ENCODE measurements around the gene PXN. TPM values are rescaled to one million over a fixed set of nuclear protein-coding genes. Genes with fewer than 3 reads are reported as not detected.

Gene PXN
- polyA plus RNA-seq, 1 donor from 2014 or later = 5.9 TPM

DNA sequence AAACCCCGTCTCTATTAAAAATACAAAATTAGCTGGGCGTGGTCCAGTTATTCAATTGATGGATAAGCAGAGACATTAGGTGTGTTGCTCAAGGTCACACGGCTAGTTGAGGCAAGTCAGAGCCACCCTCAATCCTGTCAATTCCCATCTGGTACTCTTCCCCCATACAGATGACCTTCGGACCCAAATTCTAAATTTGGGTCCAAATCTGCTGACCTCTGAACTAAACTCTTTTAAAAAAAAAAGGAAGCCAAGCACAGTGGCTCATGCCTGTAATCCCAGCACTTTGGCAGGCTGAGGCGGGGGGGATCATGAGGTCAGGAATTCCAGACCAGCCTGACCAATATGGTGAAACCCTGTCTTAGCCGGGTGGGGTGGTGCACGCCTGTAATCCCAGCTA lies 94.9 kb downstream of the PXN start:
- Histone ChIP-seq H3K27me3 (ENCODE audit: insufficient read depth, low read depth, low read length) (no peaks in the 10 kb centered on the region), H3K4me2 (ENCODE audit: low read length) (no peak overlapping the region), H3K36me3 (ENCODE audit: insufficient read depth, low read length) (no peaks in the 10 kb centered on the region), H3K4me3 (ENCODE audit: low read length) (no peak overlapping the region), H3K79me2 (replicated peaks; ENCODE audit: insufficient read depth, low read length) (no peaks in the 10 kb centered on the region), H3F3A (ENCODE audit: insufficient read depth, low read length, poor library complexity, severe bottlenecking) (no peaks in the 10 kb centered on the region), H2AFZ (ENCODE audit: low read depth, low read length) (no peak overlapping the region), H3K9me2 (ENCODE audit: insufficient read depth, low read length) (no peaks in the 10 kb centered on the region), H4K20me1 (ENCODE audit: insufficient read depth) (no peaks in the 10 kb centered on the region), H3K9ac (ENCODE audit: low read length) (no peak overlapping the region), H3K9me3 (ENCODE audit: low read length) (no peaks in the 10 kb centered on the region), H3K27ac (ENCODE audit: low read length) (no peak overlapping the region)
- TF ChIP-seq EZH2 (IDR thresholded peaks at IDR 0.05; ENCODE audit: borderline replicate concordance, insufficient read depth, low read length, poor library complexity, severe bottlenecking) = no peak
- TF ChIP-seq MXI1 (conservative IDR thresholded peaks at IDR 0.05; ENCODE audit: poor library complexity, severe bottlenecking) = no peak
- TF ChIP-seq, protein P1, sequence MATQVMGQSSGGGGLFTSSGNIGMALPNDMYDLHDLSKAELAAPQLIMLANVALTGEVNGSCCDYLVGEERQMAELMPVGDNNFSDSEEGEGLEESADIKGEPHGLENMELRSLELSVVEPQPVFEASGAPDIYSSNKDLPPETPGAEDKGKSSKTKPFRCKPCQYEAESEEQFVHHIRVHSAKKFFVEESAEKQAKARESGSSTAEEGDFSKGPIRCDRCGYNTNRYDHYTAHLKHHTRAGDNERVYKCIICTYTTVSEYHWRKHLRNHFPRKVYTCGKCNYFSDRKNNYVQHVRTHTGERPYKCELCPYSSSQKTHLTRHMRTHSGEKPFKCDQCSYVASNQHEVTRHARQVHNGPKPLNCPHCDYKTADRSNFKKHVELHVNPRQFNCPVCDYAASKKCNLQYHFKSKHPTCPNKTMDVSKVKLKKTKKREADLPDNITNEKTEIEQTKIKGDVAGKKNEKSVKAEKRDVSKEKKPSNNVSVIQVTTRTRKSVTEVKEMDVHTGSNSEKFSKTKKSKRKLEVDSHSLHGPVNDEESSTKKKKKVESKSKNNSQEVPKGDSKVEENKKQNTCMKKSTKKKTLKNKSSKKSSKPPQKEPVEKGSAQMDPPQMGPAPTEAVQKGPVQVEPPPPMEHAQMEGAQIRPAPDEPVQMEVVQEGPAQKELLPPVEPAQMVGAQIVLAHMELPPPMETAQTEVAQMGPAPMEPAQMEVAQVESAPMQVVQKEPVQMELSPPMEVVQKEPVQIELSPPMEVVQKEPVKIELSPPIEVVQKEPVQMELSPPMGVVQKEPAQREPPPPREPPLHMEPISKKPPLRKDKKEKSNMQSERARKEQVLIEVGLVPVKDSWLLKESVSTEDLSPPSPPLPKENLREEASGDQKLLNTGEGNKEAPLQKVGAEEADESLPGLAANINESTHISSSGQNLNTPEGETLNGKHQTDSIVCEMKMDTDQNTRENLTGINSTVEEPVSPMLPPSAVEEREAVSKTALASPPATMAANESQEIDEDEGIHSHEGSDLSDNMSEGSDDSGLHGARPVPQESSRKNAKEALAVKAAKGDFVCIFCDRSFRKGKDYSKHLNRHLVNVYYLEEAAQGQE (IDR thresholded peaks at IDR 0.05; ENCODE audit: borderline replicate concordance) = no peak
- TF ChIP-seq EP300 (conservative IDR thresholded peaks at IDR 0.05; ENCODE audit: poor library complexity, severe bottlenecking) = no peak
- TF ChIP-seq TAF1 (IDR thresholded peaks at IDR 0.05; ENCODE audit: low read depth) = no peak
- TF ChIP-seq, protein P2, sequence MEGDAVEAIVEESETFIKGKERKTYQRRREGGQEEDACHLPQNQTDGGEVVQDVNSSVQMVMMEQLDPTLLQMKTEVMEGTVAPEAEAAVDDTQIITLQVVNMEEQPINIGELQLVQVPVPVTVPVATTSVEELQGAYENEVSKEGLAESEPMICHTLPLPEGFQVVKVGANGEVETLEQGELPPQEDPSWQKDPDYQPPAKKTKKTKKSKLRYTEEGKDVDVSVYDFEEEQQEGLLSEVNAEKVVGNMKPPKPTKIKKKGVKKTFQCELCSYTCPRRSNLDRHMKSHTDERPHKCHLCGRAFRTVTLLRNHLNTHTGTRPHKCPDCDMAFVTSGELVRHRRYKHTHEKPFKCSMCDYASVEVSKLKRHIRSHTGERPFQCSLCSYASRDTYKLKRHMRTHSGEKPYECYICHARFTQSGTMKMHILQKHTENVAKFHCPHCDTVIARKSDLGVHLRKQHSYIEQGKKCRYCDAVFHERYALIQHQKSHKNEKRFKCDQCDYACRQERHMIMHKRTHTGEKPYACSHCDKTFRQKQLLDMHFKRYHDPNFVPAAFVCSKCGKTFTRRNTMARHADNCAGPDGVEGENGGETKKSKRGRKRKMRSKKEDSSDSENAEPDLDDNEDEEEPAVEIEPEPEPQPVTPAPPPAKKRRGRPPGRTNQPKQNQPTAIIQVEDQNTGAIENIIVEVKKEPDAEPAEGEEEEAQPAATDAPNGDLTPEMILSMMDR (IDR thresholded peaks at IDR 0.05; ENCODE audit: poor library complexity, severe bottlenecking) = no peak

DNA sequence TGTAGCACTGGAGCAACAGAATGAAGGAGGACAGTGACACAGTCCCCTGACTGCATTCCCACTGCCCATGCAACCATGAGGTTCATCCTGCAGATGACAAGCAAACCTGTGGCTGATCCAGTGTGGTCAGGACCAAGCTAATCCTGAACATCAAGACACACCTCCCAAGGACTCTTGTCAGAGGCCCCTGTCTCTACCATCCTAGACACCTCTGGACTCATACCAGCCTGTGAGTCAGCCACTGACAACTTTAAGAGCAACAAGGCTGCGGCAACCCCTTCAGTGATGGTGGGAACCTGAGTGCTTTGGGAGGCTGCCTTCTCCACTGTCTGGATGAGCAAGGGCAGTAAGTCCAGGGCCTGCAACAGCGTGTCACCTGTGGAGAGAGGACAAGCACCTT lies 95.6 kb downstream of the PXN start:
- Histone ChIP-seq H3K9me2 (ENCODE audit: insufficient read depth, low read length) (no peaks in the 10 kb centered on the region), H2AFZ (ENCODE audit: low read depth, low read length) (no peak overlapping the region), H3K9me3 (ENCODE audit: low read length) (no peaks in the 10 kb centered on the region), H3F3A (ENCODE audit: insufficient read depth, low read length, poor library complexity, severe bottlenecking) (no peaks in the 10 kb centered on the region), H3K79me2 (replicated peaks; ENCODE audit: insufficient read depth, low read length) (no peaks in the 10 kb centered on the region), H3K27ac (ENCODE audit: low read length) (no peak overlapping the region), H4K20me1 (ENCODE audit: insufficient read depth) (no peaks in the 10 kb centered on the region), H3K27me3 (ENCODE audit: insufficient read depth, low read depth, low read length) (no peaks in the 10 kb centered on the region), H3K9ac (ENCODE audit: low read length) (no peak overlapping the region), H3K4me3 (ENCODE audit: low read length) (no peak overlapping the region), H3K4me2 (ENCODE audit: low read length) (no peak overlapping the region), H3K36me3 (ENCODE audit: insufficient read depth, low read length) (no peaks in the 10 kb centered on the region)
- TF ChIP-seq EZH2 (IDR thresholded peaks at IDR 0.05; ENCODE audit: borderline replicate concordance, insufficient read depth, low read length, poor library complexity, severe bottlenecking) (no peak), EP300 (conservative IDR thresholded peaks at IDR 0.05; ENCODE audit: poor library complexity, severe bottlenecking) (no peak), TAF1 (IDR thresholded peaks at IDR 0.05; ENCODE audit: low read depth) (no peak), POLR2AphosphoS5 (IDR thresholded peaks at IDR 0.05) (no peak), MXI1 (conservative IDR thresholded peaks at IDR 0.05; ENCODE audit: poor library complexity, severe bottlenecking) (no peak), SMC3 (conservative IDR thresholded peaks at IDR 0.05; ENCODE audit: poor library complexity) (no peak)
- TF ChIP-seq, protein P2 (IDR thresholded peaks at IDR 0.05; ENCODE audit: poor library complexity, severe bottlenecking) = no peak
- TF ChIP-seq, protein P1 (IDR thresholded peaks at IDR 0.05; ENCODE audit: borderline replicate concordance) = no peak
